ENCODE results near the gene PPARG.
A peak's percentile ranks its signal among the peaks of the same experiment; 100 is the strongest.

Gene PPARG

GRCh38 chr3:12345141-12345561 lies 56.3 kb downstream of the PPARG start:
- peak; percentile 5 for DNase-seq (ENCODE audit: low spot score)

- no peak for DNase-seq (ENCODE audit: low spot score)
Measured at GRCh38 chr3:12345584-12346494, 57.0 kb downstream of the PPARG start.

- no peak for DNase-seq (ENCODE audit: low spot score)
Measured at GRCh38 chr3:12347301-12347700, 58.4 kb downstream of the PPARG start.

- DNase-seq (ENCODE audit: low spot score): no peak
Measured at GRCh38 chr3:12349895-12350811, 61.3 kb downstream of the PPARG start.

GRCh38 chr3:12351145-12351544 lies 62.3 kb downstream of the PPARG start:
- DNase-seq (ENCODE audit: low spot score): no peak

GRCh38 chr3:12352253-12352652 lies 63.4 kb downstream of the PPARG start:
- no peak for DNase-seq (ENCODE audit: low spot score)

GRCh38 chr3:12352755-12353154 lies 63.9 kb downstream of the PPARG start:
- no peak for DNase-seq (ENCODE audit: low spot score)

- DNase-seq (ENCODE audit: low spot score): no peak
Measured at GRCh38 chr3:12353796-12354525, 65.1 kb downstream of the PPARG start.

GRCh38 chr3:12356175-12356574 lies 67.3 kb downstream of the PPARG start:
- DNase-seq (ENCODE audit: low spot score): no peak

GRCh38 chr3:12356996-12357395 lies 68.1 kb downstream of the PPARG start:
- no peak for DNase-seq (ENCODE audit: low spot score)

- DNase-seq (ENCODE audit: low spot score): no peak
Measured at GRCh38 chr3:12357456-12357855, 68.6 kb downstream of the PPARG start.

GRCh38 chr3:12363397-12364195 lies 74.7 kb downstream of the PPARG start:
- peak; percentile 13 for DNase-seq (ENCODE audit: low spot score)

- no peak for DNase-seq (ENCODE audit: low spot score)
Measured at GRCh38 chr3:12367346-12367745, 78.5 kb downstream of the PPARG start.

GRCh38 chr3:12369029-12369428 lies 80.2 kb downstream of the PPARG start:
- DNase-seq (ENCODE audit: low spot score): no peak

GRCh38 chr3:12369598-12369997 lies 80.7 kb downstream of the PPARG start:
- no peak for DNase-seq (ENCODE audit: low spot score)

GRCh38 chr3:12370758-12371157 lies 81.9 kb downstream of the PPARG start:
- DNase-seq (ENCODE audit: low spot score): no peak

GRCh38 chr3:12371525-12372140 lies 82.8 kb downstream of the PPARG start:
- peak; percentile 35 for DNase-seq (ENCODE audit: low spot score)

- DNase-seq (ENCODE audit: low spot score): no peak
Measured at GRCh38 chr3:12372741-12373280, 83.9 kb downstream of the PPARG start.

- no peak for DNase-seq (ENCODE audit: low spot score)
Measured at GRCh38 chr3:12375572-12375971, 86.7 kb downstream of the PPARG start.

- DNase-seq (ENCODE audit: low spot score): no peak
Measured at GRCh38 chr3:12379640-12380429, 91.0 kb downstream of the PPARG start.
